ENCODE measurements around the gene MIGA1. TPM values are rescaled to one million over a fixed set of nuclear protein-coding genes. Genes with fewer than 3 reads are reported as not detected.
"Not testable (repeated sequence)": the region's sequence is repeated elsewhere in the genome, so short reads cannot be mapped to it uniquely, and the experiment has no call there.

Gene MIGA1
- total RNA-seq, 1 donor from 2014 or later: 9.7 TPM

DNA sequence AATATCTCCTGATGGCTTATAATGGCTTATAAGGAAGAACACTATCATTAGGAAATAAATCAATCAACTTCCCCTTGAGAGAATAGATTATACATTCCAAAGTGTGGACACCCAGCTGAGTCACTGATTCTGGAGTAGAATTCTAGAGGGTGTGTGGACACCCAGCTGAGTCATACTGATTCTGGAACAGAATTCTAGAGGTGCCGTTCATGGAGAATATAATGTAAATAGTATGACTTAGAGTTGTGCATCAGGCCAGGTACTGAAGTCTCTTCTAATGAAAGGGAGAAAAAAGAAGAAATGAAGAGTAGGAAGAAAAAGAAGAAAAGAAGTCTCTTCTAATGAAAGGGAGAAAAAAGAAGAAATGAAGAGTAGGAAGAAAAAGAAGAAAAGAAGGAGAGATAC lies 17.4 kb upstream of the MIGA1 start:
- no peak for FAIRE-seq

DNA sequence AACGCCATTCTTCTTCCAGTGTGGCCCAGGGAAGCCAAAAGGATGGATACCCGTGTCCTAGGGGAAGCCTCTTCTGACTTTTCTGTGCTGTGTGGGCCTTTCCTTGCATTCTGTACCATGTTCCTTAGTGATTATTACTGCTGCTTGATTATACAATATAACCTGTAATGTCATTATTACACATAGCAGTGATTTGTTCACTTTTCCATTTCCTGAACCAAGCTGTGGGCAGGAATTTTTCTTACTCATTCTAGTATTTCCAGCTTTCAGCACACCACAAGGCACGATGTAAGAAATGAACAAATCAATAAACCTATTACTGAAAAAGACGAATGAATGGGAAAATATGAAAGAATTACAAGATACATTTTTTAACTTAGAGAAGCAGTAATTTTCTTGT lies 11.4 kb upstream of the MIGA1 start:
- Histone ChIP-seq H3K36me3 (ENCODE audit: control insufficient read depth, insufficient read depth, low read length) (no peaks in the 10 kb centered on the region), H3K27me3 (ENCODE audit: control insufficient read depth, insufficient read depth, low read length) (no peaks in the 10 kb centered on the region), H3K4me3 (ENCODE audit: low read depth, low read length) (no peak overlapping the region)
- TF ChIP-seq, protein P1, sequence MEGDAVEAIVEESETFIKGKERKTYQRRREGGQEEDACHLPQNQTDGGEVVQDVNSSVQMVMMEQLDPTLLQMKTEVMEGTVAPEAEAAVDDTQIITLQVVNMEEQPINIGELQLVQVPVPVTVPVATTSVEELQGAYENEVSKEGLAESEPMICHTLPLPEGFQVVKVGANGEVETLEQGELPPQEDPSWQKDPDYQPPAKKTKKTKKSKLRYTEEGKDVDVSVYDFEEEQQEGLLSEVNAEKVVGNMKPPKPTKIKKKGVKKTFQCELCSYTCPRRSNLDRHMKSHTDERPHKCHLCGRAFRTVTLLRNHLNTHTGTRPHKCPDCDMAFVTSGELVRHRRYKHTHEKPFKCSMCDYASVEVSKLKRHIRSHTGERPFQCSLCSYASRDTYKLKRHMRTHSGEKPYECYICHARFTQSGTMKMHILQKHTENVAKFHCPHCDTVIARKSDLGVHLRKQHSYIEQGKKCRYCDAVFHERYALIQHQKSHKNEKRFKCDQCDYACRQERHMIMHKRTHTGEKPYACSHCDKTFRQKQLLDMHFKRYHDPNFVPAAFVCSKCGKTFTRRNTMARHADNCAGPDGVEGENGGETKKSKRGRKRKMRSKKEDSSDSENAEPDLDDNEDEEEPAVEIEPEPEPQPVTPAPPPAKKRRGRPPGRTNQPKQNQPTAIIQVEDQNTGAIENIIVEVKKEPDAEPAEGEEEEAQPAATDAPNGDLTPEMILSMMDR (IDR thresholded peaks at IDR 0.05; ENCODE audit: insufficient read depth, low read length, severe bottlenecking): no peak
- peak; percentile 61 for DNase-seq (ENCODE audit: low read depth)
- no peak for FAIRE-seq

More for the DNA sequence above, 17.4 kb upstream of the MIGA1 start:
- Histone ChIP-seq H3K36me3 (ENCODE audit: control insufficient read depth, insufficient read depth, low read length) (no peaks in the 10 kb centered on the region), H3K27me3 (ENCODE audit: control insufficient read depth, insufficient read depth, low read length) (no peaks in the 10 kb centered on the region), H3K4me3 (ENCODE audit: low read depth, low read length) (no peak overlapping the region)
- peak; percentile 88 for DNase-seq (ENCODE audit: low read depth)
- TF ChIP-seq, protein P1 (IDR thresholded peaks at IDR 0.05; ENCODE audit: insufficient read depth, low read length, severe bottlenecking): no peak

DNA sequence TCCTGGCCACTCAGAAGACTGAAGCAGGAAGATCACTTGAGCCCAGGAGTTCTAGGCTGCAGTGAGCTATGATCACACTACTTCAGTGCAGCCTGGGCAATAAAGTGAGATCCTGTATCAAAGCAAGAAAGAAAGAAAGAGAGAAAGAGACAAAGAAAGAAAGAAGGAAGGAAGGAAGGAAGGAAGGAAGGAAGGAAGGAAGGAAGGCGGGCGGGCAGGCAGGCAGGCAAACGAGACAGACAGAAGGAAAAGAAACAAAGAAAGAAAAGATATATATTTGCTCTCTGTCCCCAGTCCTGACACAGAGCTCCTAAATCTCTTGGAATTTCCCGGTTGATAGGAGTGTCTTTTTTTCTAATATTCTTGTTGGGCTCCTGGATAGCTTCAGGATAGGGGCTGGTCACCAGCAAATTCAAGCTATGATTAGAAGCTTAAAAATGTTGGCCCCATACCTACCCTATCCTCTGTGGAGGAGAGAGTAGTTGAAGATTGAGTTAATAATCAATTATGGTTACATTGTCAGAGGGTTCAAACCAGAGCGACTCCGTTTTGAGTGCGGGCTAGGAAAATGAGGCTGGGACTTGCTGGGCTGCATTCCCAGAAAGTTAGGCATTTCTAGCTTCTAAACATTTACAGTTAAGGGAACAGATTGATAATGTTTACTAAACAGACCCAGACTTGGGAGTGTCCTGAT lies 3.3 kb upstream of the MIGA1 start:
- Histone ChIP-seq H3K36me3 (ENCODE audit: control insufficient read depth, insufficient read depth, low read length) (no peaks in the 10 kb centered on the region), H3K4me3 (ENCODE audit: low read depth, low read length) (no peak overlapping the region), H3K27me3 (ENCODE audit: control insufficient read depth, insufficient read depth, low read length) (no peaks in the 10 kb centered on the region)
- FAIRE-seq: no peak
- DNase-seq (ENCODE audit: low read depth): no peak
- TF ChIP-seq, protein P1 (IDR thresholded peaks at IDR 0.05; ENCODE audit: insufficient read depth, low read length, severe bottlenecking): no peak

DNA sequence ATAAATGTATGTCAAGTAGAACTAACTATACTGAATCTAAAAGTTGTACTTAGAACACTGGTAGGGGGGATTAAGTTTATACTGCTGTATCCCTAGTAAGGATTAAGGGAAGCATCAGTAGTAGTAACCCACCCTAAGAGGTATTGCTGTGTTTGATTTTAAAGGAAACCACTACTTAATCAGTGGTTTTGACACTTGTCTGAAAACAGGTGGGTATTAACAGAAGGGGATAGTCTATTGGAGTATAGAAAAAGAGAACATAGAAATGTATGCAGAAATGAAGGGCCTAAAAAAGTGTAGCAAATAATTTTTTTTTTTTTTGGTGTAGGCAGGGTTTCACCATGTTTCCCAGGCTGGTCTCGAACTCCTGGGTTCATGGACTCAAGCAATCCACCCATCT lies 2.2 kb downstream of the MIGA1 start:
- Histone ChIP-seq H3K4me3 (ENCODE audit: low read depth, low read length) (no peak overlapping the region), H3K27me3 (ENCODE audit: control insufficient read depth, insufficient read depth, low read length) (no peaks in the 10 kb centered on the region), H3K36me3 (ENCODE audit: control insufficient read depth, insufficient read depth, low read length) (peaks cover 3% of the 10 kb centered on the region)
- FAIRE-seq (no peak), DNase-seq (ENCODE audit: low read depth) (no peak)
- TF ChIP-seq, protein P1 (IDR thresholded peaks at IDR 0.05; ENCODE audit: insufficient read depth, low read length, severe bottlenecking): no peak

DNA sequence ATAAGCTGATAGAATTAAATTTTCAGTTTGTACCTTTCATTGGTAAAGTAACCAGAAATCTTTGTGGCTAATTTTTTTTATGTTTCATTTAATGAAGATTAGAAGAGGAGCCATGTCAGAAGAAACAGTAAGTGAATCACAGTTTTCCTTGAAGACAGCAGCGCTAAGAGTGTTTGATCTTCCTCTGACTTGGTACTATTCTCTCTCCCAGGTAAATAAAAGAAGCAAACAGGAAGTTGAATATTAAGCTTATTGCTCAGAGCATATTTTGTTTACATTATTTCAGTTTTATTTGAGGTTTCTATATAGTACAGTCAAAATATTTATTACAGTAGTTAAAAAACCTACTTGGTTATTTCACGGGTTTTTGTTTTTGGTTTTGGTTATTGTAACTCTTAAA lies 3.7 kb downstream of the MIGA1 start:
- Histone ChIP-seq H3K4me3 (ENCODE audit: low read depth, low read length) (no peak overlapping the region), H3K27me3 (ENCODE audit: control insufficient read depth, insufficient read depth, low read length) (no peaks in the 10 kb centered on the region), H3K36me3 (ENCODE audit: control insufficient read depth, insufficient read depth, low read length) (peaks cover 3% of the 10 kb centered on the region)
- TF ChIP-seq, protein P1 (IDR thresholded peaks at IDR 0.05; ENCODE audit: insufficient read depth, low read length, severe bottlenecking): no peak
- FAIRE-seq (no peak), DNase-seq (ENCODE audit: low read depth) (peak; percentile 40)

DNA sequence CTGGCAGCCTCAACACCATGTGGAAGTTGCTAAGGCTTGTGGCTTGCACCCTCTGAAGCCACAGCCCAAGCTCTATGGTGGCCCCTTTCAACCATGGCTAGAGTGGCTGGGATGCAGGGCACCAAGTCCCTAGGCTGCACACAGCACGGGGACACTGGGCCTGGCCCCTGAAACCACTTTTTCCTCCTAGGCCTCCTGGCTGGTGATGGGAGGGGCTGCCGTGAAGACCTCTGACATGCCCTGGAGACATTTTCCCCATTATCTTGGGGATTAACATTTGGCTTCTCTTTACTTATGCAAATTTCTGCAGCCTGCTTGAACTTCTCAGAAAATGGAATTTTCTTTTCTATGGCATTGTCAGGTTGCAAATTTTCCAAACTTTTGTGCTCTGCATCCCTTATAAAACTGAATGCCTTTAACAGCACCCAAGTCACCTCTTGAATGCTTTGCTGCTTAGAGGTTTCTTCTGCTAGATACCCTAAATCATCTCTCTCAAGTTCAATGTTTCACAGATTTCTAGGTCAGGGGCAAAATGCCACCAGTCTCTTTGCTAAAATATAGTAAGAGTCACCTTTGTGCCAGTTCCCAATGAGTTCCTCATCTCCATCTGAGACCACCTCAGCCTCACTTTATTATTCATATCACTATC lies 6.8 kb downstream of the MIGA1 start:
- not testable (repeated sequence) for FAIRE-seq; H3K4me3 ChIP-seq (ENCODE audit: low read depth, low read length); H3K36me3 ChIP-seq (ENCODE audit: control insufficient read depth, insufficient read depth, low read length); H3K27me3 ChIP-seq (ENCODE audit: control insufficient read depth, insufficient read depth, low read length); DNase-seq (ENCODE audit: low read depth)
